GM23338 (cell line): ENCODE data around the gene TMED7. TPM values are rescaled to one million over a fixed set of nuclear protein-coding genes. Genes with fewer than 3 reads are reported as not detected.

Experiments
- ATAC-seq: fragments of 200-7000 bp; cut with Tn5 transposase; 3 replicates; pipeline ENCODE4 v1.9.1; 2020
- DNase-seq: peaks from one replicate; pipeline ENCODE4 v3.0.0-alpha.2; 2015; ENCODE audit warnings: low spot score
- H2AFZ ChIP-seq: fragments of 200-600 bp; sonication (generic); 2 replicates; pipeline ENCODE4 v1.8.0; 2016; ENCODE audit warnings: antibody characterized with exemption, mild to moderate bottlenecking, moderate library complexity
- H3F3A ChIP-seq: fragments of 200-600 bp; sonication (generic); replicated peaks from 2 replicates; pipeline ENCODE4 v1.8.0; 2017; ENCODE audit warnings: antibody characterized with exemption, mixed run types, low read depth
- H3K27ac ChIP-seq: fragments of 200-600 bp; sonication (generic); 2 replicates; pipeline ENCODE4 v1.6.1; 2016; ENCODE audit warnings: low read depth
- H3K27me3 ChIP-seq: fragments of 200-600 bp; sonication (generic); 2 replicates; pipeline ENCODE4 v1.8.0; 2016; ENCODE audit warnings: mild to moderate bottlenecking, mixed run types, moderate library complexity; ENCODE audit not compliant: insufficient read depth
- H3K36me3 ChIP-seq: fragments of 200-600 bp; sonication (generic); 2 replicates; pipeline ENCODE4 v1.8.0; 2016; ENCODE audit warnings: mild to moderate bottlenecking; ENCODE audit not compliant: insufficient read depth
- H3K4me1 ChIP-seq: fragments of 200-600 bp; sonication (generic); 2 replicates; pipeline ENCODE4 v1.8.0; 2016; ENCODE audit warnings: mild to moderate bottlenecking, moderate library complexity; ENCODE audit not compliant: insufficient read depth
- H3K4me2 ChIP-seq: fragments of 200-600 bp; sonication (generic); 2 replicates; pipeline ENCODE4 v1.7.1; 2017; ENCODE audit warnings: mixed run types
- H3K4me3 ChIP-seq: fragments of 200-600 bp; sonication (generic); 2 replicates; pipeline ENCODE4 v1.6.1; 2016; ENCODE audit warnings: mixed run types
- H3K79me2 ChIP-seq: fragments of 200-600 bp; sonication (generic); replicated peaks from 2 replicates; pipeline ENCODE4 v1.8.0; 2017; ENCODE audit warnings: mild to moderate bottlenecking; ENCODE audit not compliant: insufficient read depth
- H3K9me2 ChIP-seq: fragments of 200-600 bp; sonication (generic); 2 replicates; pipeline ENCODE4 v1.8.0; 2017; ENCODE audit not compliant: insufficient read depth
- H4K20me1 ChIP-seq: fragments of 200-600 bp; sonication (generic); replicated peaks from 2 replicates; pipeline ENCODE4 v1.8.0; 2017; ENCODE audit warnings: mild to moderate bottlenecking; ENCODE audit not compliant: insufficient read depth
- H3K27ac Mint-ChIP-seq: 2 replicates; pipeline ENCODE4 v1.8.0; 2020; ENCODE audit warnings: inconsistent platforms, mild to moderate bottlenecking, moderate library complexity, mixed read lengths
- H3K27me3 Mint-ChIP-seq: 3 replicates; pipeline ENCODE4 v1.8.0; 2022; ENCODE audit warnings: low read depth, mild to moderate bottlenecking, moderate library complexity, mixed read lengths, inconsistent platforms; ENCODE audit not compliant: insufficient read depth, poor library complexity
- H3K36me3 Mint-ChIP-seq: 3 replicates; pipeline ENCODE4 v1.8.0; 2021; ENCODE audit warnings: low read depth, mild to moderate bottlenecking, inconsistent platforms, moderate library complexity, mixed read lengths
- H3K4me1 Mint-ChIP-seq: 3 replicates; pipeline ENCODE4 v1.8.0; 2020; ENCODE audit warnings: mild to moderate bottlenecking, inconsistent platforms, mixed read lengths
- H3K4me3 Mint-ChIP-seq: 3 replicates; pipeline ENCODE4 v1.8.0; 2021; ENCODE audit warnings: moderate library complexity, mild to moderate bottlenecking, inconsistent platforms, mixed read lengths
- H3K9me3 Mint-ChIP-seq: 3 replicates; pipeline ENCODE4 v1.8.0; 2020; ENCODE audit warnings: moderate library complexity, mild to moderate bottlenecking, inconsistent platforms, mixed read lengths
- CREB1 ChIP-seq: fragments of 250-450 bp; sonication (Bioruptor Pico); IDR thresholded peaks from 2 replicates; pipeline ENCODE4 v1.5.0; 2020; ENCODE audit warnings: low read depth, mild to moderate bottlenecking, moderate library complexity
- CTCF ChIP-seq, 2 experiments: fragments of 200-600 bp in 1 of 2; sonication (generic) in 1 of 2; conservative IDR thresholded peaks; 2 replicates each; pipeline versions ENCODE4 v1.5.1 to v1.6.1; 2016 to 2017; ENCODE audit warnings: antibody characterized with exemption in 2 of 2, low read depth in 2 of 2, mild to moderate bottlenecking in 2 of 2, moderate library complexity in 1 of 2
- ETS1 ChIP-seq: IDR thresholded peaks from 2 replicates; pipeline ENCODE4 v1.6.1; 2016; ENCODE audit warnings: antibody characterized with exemption
- EZH2 ChIP-seq: fragments of 200-600 bp; sonication (generic); IDR thresholded peaks from one replicate; pipeline ENCODE4 v1.8.0; 2017; ENCODE audit warnings: antibody characterized with exemption, mild to moderate bottlenecking, low read depth; ENCODE audit not compliant: unreplicated experiment
- EZH2phosphoT487 ChIP-seq: fragments of 200-600 bp; sonication (generic); IDR thresholded peaks from one replicate; pipeline ENCODE4 v1.8.1; 2018; ENCODE audit warnings: antibody characterized with exemption; ENCODE audit not compliant: unreplicated experiment
- JUNB ChIP-seq: IDR thresholded peaks from one replicate; pipeline ENCODE4 v1.6.1; 2016; ENCODE audit warnings: antibody characterized with exemption; ENCODE audit not compliant: unreplicated experiment
- NANOG ChIP-seq: IDR thresholded peaks from 2 replicates; pipeline ENCODE4 v1.6.1; 2016; ENCODE audit warnings: antibody characterized with exemption, borderline replicate concordance
- POLR2AphosphoS5 ChIP-seq: IDR thresholded peaks from 2 replicates; pipeline ENCODE4 v1.6.1; 2016; ENCODE audit warnings: antibody characterized with exemption, low read depth
- REST ChIP-seq: IDR thresholded peaks from one replicate; pipeline ENCODE4 v1.6.1; 2018; ENCODE audit warnings: antibody characterized with exemption; ENCODE audit not compliant: unreplicated experiment
- STAT1 ChIP-seq: IDR thresholded peaks from one replicate; pipeline ENCODE4 v1.6.1; 2016; ENCODE audit warnings: antibody characterized with exemption; ENCODE audit not compliant: unreplicated experiment
- ZNF114 ChIP-seq: fragments of 250-450 bp; sonication (Bioruptor Pico); IDR thresholded peaks from 2 replicates; pipeline ENCODE4 v1.5.0; 2020; ENCODE audit warnings: mild to moderate bottlenecking, moderate library complexity
- ZNF331 ChIP-seq: fragments of 250-450 bp; sonication (Bioruptor Pico); IDR thresholded peaks from 2 replicates; pipeline ENCODE4 v1.5.0; 2020; ENCODE audit warnings: low read depth, mild to moderate bottlenecking, moderate library complexity
- ZNF462 ChIP-seq: fragments of 250-450 bp; sonication (Bioruptor Pico); IDR thresholded peaks from 2 replicates; pipeline ENCODE4 v1.5.0; 2020; ENCODE audit warnings: mild to moderate bottlenecking, moderate library complexity
- polyA plus RNA-seq: library from polyadenylated mRNA; unstranded; fragments of >200 nt; fragmentation: Nextera tagmentation; extraction: Ambion mirVana; gene quantifications from 2 replicates; pipeline ENCODE4 v1.2.1, GENCODE V29; 2016
- total RNA-seq: library from RNA; depleted of rRNA; stranded (reverse); fragments of >200 nt; shearing (Covaris generic); gene quantifications from 2 replicates; pipeline ENCODE4 v1.2.3, GENCODE V29; 2014

The TMED7 gene
- total and polyA plus RNA-seq, 2 experiments from 2014 or later, result 30.2 to 158 TPM

GRCh38 chr5:115627295-115627865, 1.5 kb upstream of the TMED7 start:
- Histone ChIP-seq H3K9me2 (no peaks in the 10 kb centered on the region), H3K36me3 (no peaks in the 10 kb centered on the region), H3K4me1 (peaks cover 25% of the 10 kb centered on the region), H3K79me2 (peaks cover 36% of the 10 kb centered on the region), H3K27ac (no peak overlapping the region), H2AFZ (no peak overlapping the region), H3K27me3 (no peaks in the 10 kb centered on the region), H3F3A (no peaks in the 10 kb centered on the region), H4K20me1 (peaks cover 6% of the 10 kb centered on the region; the same call in 1 of the 2 replicates), H3K4me2 (no peak overlapping the region), H3K4me3 (no peak overlapping the region)
- peak overlapping the region; percentile 50; the same call in 2 of the 3 replicates for H3K4me3 Mint-ChIP-seq
- H3K9me3 Mint-ChIP-seq, result no peaks in the 10 kb centered on the region; the same call in 2 of the 3 replicates
- no peak overlapping the region for H3K27ac Mint-ChIP-seq
- peaks cover 16% of the 10 kb centered on the region for H3K4me1 Mint-ChIP-seq
- no peaks in the 10 kb centered on the region for H3K36me3 Mint-ChIP-seq
- TF ChIP-seq POLR2AphosphoS5, result no peak
- no peak for TF ChIP-seq ZNF462
- no peak for TF ChIP-seq ZNF331
- no peak for TF ChIP-seq ZNF114 (CRISPR knock-in tag)
- TF ChIP-seq EZH2phosphoT487, result no peak
- TF ChIP-seq STAT1, result no peak
- TF ChIP-seq REST, result no peak
- TF ChIP-seq JUNB, result no peak
- TF ChIP-seq EZH2, result no peak
- no peak for TF ChIP-seq NANOG
- TF ChIP-seq ETS1, result no peak
- no peak for TF ChIP-seq CTCF (conservative IDR thresholded peaks at IDR 0.05; ENCODE audit: low read depth in 2 of 2)
- TF ChIP-seq CREB1 (CRISPR knock-in tag), result no peak
- DNase-seq, result no peak
- peaks cover 2% of the 10 kb centered on the region for H3K27me3 Mint-ChIP-seq
- no peak for ATAC-seq
